ENCODE results near the gene GRB10. TPM values are rescaled to one million over a fixed set of nuclear protein-coding genes. Genes with fewer than 3 reads are reported as not detected.
A peak's percentile ranks its signal among the peaks of the same experiment; 100 is the strongest.

Gene GRB10
- total and polyA plus RNA-seq, 4 donors, result 10.7 to 53.1 (median 17.5) TPM

DNA sequence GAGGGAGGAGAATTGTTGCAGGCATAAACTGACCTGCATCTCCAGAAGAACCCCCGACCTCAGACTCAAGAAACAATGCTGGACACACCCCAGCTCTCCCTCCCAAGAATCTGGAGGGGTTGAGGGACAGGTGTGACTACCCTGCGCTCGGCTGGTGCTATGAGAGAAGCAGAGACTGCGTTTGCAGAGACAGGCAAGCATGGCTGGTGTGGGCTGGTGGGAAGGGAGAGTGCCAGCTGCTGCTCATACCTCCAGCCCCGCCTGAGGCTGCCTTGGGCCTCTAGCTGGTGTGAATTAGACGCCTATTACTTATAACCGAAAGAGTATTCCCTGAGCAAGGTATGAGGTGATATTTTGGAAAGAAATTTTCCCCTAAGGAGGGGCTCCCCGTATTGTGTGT, 169.2 kb downstream of the GRB10 start:
- H3K9ac ChIP-seq (ENCODE audit: low read depth in 1 of 2, low read length in 2 of 2), result no peak overlapping the region
- no peak for DNase-seq (ENCODE audit: low spot score)
- no peaks in the 10 kb centered on the region for H3K27me3 ChIP-seq (ENCODE audit: control insufficient read depth in 4 of 4, insufficient read depth in 4 of 4, low read length in 3 of 4)
- H3K4me3 ChIP-seq (ENCODE audit: low read depth in 1 of 3, low read length in 3 of 3), result no peak overlapping the region
- 89% methylated on average over 8 of the region's 8 CpGs for WGBS
- peak overlapping the region in 1 of 2 donors; percentile 35 for H3K27ac ChIP-seq (ENCODE audit: low read depth in 1 of 2, low read length in 2 of 2)
- peaks cover 3 to 29% (median 16%) of the 10 kb centered on the region in 4 donors for H3K36me3 ChIP-seq (ENCODE audit: control insufficient read depth in 4 of 4, insufficient read depth in 3 of 4, low read depth in 1 of 4, low read length in 3 of 4)
- H3K4me1 ChIP-seq (ENCODE audit: control insufficient read depth in 4 of 4, insufficient read depth in 4 of 4, low read length in 3 of 4), result peaks cover 6 to 32% (median 28%) of the 10 kb centered on the region in 4 donors
- no peaks in the 10 kb centered on the region for H3K9me3 ChIP-seq (ENCODE audit: control insufficient read depth in 4 of 4, low read length in 3 of 4)
- no peak for TF ChIP-seq FOXA2 (IDR thresholded peaks at IDR 0.05)
- no peak for TF ChIP-seq HNF4A (conservative IDR thresholded peaks at IDR 0.05)
- TF ChIP-seq EGR1 (IDR thresholded peaks at IDR 0.05; ENCODE audit: low read depth in 2 of 2), result no peak
- no peak for TF ChIP-seq TAF1 (conservative IDR thresholded peaks at IDR 0.05)
- TF ChIP-seq NR2F2 (IDR thresholded peaks at IDR 0.05), result no peak
- TF ChIP-seq, protein P1, sequence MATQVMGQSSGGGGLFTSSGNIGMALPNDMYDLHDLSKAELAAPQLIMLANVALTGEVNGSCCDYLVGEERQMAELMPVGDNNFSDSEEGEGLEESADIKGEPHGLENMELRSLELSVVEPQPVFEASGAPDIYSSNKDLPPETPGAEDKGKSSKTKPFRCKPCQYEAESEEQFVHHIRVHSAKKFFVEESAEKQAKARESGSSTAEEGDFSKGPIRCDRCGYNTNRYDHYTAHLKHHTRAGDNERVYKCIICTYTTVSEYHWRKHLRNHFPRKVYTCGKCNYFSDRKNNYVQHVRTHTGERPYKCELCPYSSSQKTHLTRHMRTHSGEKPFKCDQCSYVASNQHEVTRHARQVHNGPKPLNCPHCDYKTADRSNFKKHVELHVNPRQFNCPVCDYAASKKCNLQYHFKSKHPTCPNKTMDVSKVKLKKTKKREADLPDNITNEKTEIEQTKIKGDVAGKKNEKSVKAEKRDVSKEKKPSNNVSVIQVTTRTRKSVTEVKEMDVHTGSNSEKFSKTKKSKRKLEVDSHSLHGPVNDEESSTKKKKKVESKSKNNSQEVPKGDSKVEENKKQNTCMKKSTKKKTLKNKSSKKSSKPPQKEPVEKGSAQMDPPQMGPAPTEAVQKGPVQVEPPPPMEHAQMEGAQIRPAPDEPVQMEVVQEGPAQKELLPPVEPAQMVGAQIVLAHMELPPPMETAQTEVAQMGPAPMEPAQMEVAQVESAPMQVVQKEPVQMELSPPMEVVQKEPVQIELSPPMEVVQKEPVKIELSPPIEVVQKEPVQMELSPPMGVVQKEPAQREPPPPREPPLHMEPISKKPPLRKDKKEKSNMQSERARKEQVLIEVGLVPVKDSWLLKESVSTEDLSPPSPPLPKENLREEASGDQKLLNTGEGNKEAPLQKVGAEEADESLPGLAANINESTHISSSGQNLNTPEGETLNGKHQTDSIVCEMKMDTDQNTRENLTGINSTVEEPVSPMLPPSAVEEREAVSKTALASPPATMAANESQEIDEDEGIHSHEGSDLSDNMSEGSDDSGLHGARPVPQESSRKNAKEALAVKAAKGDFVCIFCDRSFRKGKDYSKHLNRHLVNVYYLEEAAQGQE (IDR thresholded peaks at IDR 0.05), result no peak

DNA sequence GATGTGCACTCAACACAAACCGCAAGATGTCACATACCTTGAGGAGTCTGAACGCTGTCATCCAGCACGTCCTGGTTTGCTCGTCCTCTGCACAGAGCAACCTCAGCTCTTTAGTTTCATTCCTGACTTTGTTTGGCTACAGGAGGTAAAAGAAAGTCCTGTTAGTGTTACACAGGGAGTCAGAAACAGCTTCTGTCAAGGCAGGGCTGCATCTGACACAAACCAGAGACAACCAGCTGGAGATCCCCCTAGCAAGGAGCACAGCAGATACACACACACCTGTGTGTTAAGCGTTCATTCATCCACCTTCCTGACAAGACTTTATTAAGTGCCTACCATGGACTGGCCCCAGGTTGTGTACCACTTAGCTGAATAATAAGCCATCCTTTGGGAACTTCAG, 170.0 kb downstream of the GRB10 start:
- peaks cover 3 to 28% (median 16%) of the 10 kb centered on the region in 4 donors for H3K36me3 ChIP-seq (ENCODE audit: control insufficient read depth in 4 of 4, insufficient read depth in 3 of 4, low read depth in 1 of 4, low read length in 3 of 4)
- H3K9me3 ChIP-seq (ENCODE audit: control insufficient read depth in 4 of 4, low read length in 3 of 4), result no peaks in the 10 kb centered on the region
- TF ChIP-seq, protein P2, sequence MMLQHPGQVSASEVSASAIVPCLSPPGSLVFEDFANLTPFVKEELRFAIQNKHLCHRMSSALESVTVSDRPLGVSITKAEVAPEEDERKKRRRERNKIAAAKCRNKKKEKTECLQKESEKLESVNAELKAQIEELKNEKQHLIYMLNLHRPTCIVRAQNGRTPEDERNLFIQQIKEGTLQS (IDR thresholded peaks at IDR 0.05), result no peak
- TF ChIP-seq, protein P3, sequence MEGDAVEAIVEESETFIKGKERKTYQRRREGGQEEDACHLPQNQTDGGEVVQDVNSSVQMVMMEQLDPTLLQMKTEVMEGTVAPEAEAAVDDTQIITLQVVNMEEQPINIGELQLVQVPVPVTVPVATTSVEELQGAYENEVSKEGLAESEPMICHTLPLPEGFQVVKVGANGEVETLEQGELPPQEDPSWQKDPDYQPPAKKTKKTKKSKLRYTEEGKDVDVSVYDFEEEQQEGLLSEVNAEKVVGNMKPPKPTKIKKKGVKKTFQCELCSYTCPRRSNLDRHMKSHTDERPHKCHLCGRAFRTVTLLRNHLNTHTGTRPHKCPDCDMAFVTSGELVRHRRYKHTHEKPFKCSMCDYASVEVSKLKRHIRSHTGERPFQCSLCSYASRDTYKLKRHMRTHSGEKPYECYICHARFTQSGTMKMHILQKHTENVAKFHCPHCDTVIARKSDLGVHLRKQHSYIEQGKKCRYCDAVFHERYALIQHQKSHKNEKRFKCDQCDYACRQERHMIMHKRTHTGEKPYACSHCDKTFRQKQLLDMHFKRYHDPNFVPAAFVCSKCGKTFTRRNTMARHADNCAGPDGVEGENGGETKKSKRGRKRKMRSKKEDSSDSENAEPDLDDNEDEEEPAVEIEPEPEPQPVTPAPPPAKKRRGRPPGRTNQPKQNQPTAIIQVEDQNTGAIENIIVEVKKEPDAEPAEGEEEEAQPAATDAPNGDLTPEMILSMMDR (IDR thresholded peaks at IDR 0.05; ENCODE audit: low read depth, low read length, missing input control), result no peak
- TF ChIP-seq YY1 (IDR thresholded peaks at IDR 0.05) (no peak), FOXA1 (IDR thresholded peaks at IDR 0.05) (no peak), GABPA (IDR thresholded peaks at IDR 0.05 in 1 of 2, conservative IDR thresholded peaks at IDR 0.05 in 1 of 2) (no peak), EGR1 (IDR thresholded peaks at IDR 0.05; ENCODE audit: low read depth in 2 of 2) (no peak), TAF1 (conservative IDR thresholded peaks at IDR 0.05) (no peak), SP1 (IDR thresholded peaks at IDR 0.05) (no peak), HNF4G (IDR thresholded peaks at IDR 0.05) (no peak), JUND (IDR thresholded peaks at IDR 0.05) (no peak), HNF4A (conservative IDR thresholded peaks at IDR 0.05) (no peak)
- TF ChIP-seq, protein P1 (IDR thresholded peaks at IDR 0.05), result no peak
- TF ChIP-seq, protein P4, sequence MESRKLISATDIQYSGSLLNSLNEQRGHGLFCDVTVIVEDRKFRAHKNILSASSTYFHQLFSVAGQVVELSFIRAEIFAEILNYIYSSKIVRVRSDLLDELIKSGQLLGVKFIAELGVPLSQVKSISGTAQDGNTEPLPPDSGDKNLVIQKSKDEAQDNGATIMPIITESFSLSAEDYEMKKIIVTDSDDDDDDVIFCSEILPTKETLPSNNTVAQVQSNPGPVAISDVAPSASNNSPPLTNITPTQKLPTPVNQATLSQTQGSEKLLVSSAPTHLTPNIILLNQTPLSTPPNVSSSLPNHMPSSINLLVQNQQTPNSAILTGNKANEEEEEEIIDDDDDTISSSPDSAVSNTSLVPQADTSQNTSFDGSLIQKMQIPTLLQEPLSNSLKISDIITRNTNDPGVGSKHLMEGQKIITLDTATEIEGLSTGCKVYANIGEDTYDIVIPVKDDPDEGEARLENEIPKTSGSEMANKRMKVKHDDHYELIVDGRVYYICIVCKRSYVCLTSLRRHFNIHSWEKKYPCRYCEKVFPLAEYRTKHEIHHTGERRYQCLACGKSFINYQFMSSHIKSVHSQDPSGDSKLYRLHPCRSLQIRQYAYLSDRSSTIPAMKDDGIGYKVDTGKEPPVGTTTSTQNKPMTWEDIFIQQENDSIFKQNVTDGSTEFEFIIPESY (IDR thresholded peaks at IDR 0.05), result no peak
- TF ChIP-seq, protein P5, sequence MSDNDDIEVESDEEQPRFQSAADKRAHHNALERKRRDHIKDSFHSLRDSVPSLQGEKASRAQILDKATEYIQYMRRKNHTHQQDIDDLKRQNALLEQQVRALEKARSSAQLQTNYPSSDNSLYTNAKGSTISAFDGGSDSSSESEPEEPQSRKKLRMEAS (IDR thresholded peaks at IDR 0.05), result no peak
- H3K9ac ChIP-seq (ENCODE audit: low read depth in 1 of 2, low read length in 2 of 2), result no peak overlapping the region
- no peaks in the 10 kb centered on the region for H3K27me3 ChIP-seq (ENCODE audit: control insufficient read depth in 4 of 4, insufficient read depth in 4 of 4, low read length in 3 of 4)
- H3K4me1 ChIP-seq (ENCODE audit: control insufficient read depth in 4 of 4, insufficient read depth in 4 of 4, low read length in 3 of 4), result peaks cover 6 to 32% (median 28%) of the 10 kb centered on the region in 4 donors
- DNase-seq (ENCODE audit: low spot score), result no peak
- no peak overlapping the region for H3K4me3 ChIP-seq (ENCODE audit: low read depth in 1 of 3, low read length in 3 of 3)
- 97% methylated on average over 5 of the region's 5 CpGs for whole genome bisulfite sequencing
- no peak overlapping the region for H3K27ac ChIP-seq (ENCODE audit: low read depth in 1 of 2, low read length in 2 of 2)
